A172 (cell line): ENCODE data around the gene TMEM125. TPM values are rescaled to one million over a fixed set of nuclear protein-coding genes. Genes with fewer than 3 reads are reported as not detected.

Source experiments
- DNase-seq: peaks from one replicate; pipeline ENCODE4 v3.0.0-alpha.2; 2015; ENCODE audit warnings: low spot score
- total RNA-seq: library from RNA; depleted of rRNA; stranded (reverse); fragments of >200 nt; shearing (Covaris generic); gene quantifications from 2 replicates; pipeline ENCODE4 v1.2.3, GENCODE V29; 2014; rRNA removed

TMEM125 gene
- not detected in 2 replicates for total RNA-seq

DNA sequence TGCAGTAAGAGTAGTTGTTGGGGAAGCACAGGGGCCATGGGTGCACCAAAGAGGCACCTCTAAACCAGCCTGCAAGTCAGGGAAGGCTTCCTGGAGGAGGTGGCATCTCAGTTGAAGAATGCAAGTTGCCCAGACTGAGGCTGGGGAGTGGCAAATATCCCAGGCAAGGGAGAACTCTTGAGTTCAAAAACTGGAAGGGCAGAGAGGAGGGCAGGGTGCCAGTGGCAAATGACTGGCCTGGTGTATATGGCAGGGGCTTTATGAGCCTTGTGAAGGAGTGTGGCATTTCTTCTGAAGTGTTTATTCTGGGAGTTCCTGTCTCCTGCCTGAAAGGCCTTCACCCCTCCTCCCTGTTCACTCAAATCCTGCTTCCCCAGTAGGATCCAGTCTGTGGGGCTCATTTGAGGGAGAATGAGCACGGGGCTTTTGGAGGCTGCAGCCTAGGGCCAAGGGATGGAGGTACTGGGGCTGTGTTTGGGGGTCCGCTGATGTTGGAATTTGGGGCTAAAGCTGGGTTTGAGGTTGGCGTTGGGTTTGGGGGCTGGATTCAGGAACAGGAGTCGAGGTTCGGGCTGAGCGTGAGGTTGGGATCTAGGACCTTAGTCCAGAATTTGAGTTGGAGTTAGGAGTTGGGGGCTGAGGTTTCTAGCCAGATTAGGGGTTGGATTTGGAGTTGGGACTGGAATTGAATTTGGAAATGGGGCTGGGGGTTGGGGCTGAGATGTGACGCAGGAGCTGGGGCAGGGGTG is at the start of gene TMEM125:
TSS of gene TMEM125 (plus strand) at position 357 of the 749 bp plus-strand sequence. CDS start 2,740 bp downstream, outside the sequence.
- no peak for DNase-seq

DNA sequence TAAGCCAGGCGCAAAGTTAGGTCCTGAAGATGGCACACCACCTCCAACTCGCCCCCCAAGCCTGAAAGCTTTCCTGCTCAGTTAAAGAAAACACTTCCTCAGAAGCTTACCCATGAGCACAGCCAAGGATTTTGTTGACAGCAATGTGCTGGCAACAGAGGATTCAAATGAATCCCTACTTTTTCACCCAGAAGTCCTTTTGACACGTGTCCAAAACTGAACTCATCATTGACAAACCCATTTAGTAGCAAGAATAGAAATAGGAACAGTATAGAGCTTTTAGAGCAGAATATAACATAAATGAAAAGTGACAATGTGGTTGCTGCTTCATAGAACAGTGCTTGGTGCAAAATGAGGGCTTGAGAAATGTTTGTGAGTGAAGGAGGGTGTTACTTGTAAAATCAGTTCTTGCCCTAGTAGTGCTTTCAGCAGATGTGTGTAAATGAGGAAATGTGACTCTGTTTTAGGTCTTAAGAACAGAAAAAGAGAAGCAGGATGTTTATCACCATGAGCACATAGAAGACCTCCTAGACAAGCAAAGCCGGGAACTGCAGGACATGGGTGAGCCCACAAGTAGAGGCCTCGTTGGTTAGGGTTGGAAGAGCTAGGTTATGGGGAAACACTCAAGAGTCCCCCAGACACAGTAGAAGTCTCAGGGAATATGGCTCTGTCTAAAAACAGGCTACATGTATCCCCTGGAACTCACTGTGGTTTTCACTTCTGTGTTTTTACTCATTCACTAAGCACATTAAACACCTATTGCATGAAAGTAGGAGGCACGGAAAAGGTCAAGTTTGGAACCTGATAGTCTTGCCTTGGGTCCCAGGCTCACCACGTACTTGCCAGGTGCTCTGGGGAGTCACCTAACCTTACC is 48.6 kb upstream of the TMEM125 start:
- DNase-seq: no peak

DNA sequence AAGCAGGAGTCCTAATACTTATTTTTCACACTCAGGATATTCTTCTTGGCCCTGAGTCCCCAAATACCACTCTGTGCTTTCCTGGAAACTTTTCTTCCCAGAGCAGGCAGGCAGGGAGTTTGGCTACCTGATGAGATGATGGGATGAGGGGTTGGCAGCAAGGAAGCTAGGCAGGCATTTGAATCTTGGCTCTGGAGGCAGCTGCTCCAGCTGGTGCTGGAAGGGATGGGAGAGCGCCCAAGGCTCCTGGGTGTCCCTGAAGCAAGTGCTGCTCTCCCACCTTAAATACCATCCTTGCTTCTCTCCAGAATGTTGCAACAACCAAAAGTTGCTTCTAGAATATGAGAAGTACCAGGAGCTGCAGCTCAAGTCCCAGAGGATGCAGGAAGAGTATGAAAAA is 48.0 kb upstream of the TMEM125 start:
- DNase-seq: no peak

DNA sequence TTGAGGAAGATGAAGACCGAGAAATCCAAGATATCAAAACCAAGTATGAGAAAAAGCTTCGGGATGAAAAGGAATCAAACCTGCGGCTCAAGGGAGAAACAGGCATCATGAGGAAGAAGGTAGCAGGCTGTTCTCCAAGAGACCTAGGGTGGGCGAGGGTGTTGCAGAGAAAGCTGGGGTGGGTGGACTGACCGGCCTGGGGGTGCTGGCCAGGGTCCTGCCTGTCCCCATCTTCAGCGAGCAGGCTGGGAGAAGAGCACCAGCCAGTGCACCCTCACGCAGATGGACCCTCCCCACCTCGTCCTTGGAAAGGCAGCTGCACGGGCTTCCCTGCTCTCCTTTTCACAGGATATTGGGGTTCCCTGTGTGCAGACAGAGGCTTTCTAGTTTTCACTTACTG is 46.9 kb upstream of the TMEM125 start:
- DNase-seq: no peak

DNA sequence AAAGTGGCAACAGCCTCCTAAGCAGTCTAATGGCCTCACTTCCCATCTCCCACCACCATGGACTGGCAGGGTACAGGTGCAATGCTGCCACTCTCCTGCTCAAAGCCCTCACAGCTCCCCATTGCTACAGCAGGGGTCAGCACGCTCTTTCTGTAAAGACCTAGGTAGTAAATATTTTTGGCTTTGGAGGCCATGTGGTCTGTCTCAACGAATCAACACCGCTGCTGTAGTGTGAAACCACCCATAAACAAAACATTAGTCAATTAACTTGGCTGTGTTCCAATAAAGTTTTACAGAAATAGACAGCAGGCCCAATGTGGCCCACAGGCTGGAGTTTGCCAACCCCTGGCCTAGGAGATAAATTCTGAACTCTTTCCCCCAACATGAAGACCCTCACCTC is 44.6 kb upstream of the TMEM125 start:
- peak; percentile 16 for DNase-seq

DNA sequence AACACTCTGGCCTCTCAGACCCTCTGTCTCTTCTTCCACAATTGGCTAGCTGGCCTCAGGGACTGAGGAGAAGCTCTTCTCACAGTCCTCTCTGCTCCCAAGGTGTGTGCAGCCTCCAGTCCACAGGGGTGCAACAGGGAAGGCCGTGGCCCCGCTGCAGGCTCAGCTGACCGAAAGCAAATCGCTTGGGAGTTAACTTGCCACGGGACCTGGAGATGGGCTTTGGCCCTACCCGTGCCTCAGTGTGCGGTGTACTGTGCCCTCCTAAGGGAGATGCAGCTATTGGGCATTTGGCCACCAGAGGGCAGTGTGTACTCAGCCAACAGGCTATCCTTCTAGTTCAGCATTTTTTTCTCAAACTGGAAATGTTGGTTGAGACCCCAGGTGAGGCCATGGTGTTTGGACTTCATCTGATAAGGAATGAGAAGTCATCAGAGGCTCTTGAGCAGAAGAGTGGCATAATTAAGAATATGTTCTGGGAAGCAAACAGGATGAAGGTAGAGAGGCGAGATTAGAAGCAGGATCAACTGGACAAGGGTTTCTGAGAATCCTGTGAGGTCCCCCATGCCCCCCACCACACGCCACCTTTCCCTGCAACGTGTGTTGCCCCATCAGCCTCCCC is 42.5 kb upstream of the TMEM125 start:
- peak; percentile 74 for DNase-seq

DNA sequence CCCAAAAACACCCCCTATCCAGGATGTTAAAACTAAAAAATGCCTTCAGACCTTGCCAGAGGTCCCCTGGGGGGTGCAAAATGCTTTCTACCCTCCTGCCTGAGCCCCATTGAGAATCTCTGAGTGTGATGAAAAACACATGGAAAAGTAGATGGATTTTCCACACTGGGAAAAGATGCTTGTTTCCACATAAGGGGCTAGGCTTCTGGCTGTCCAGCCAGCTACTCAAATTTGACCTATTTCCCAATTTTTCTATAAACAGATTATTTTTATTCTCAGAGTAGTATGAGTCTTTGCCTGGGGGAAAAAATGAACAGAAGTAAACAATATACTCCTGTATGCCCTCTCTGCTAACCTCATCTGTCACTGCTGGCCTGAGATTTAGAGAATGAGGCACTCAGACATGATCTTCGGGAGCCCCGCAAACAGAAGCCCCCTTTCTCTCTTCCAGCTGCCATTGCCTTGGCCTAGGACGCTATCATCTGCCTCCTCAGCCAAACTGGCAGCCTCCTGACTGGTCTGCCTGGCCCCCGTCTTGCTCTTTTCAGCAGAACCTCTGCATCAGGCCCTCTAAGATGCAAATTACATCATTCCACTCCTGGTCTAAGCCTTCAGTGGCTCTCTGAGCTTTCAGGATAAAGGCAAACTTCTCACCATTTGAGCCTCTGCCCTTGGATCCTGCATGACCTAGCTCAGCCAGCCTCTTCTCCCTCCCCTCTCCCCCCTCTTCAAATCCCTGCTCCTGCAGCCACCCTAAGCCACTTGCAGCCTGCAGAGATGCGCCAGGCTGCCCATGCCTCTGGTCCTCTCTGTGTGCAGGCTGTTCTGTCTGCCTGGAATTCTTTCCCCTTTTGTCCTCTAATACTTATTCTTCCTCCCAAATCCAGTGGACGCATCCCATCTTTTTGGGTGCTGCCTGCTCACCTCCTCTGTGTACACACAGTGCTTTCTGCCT is 39.7 kb upstream of the TMEM125 start:
- DNase-seq: no peak

DNA sequence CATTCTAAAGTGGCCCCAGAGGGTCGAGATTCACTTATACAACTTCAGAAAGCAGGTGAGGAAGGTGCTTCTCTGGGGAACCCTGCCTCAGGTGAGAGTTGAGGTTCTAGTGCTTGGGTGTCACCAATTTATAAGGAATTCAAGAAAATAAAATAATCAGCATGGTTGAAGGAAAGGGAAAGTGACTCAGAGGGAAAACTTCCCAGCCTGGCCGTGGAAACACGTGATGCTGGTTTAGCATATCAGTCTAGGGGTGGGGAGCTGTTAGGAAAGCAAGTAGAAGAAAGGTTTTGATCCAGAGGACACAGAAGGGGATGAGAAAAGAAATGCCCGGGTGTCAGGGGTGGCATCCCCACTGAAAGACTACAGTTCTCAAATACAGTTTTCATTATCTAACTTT is 37.7 kb upstream of the TMEM125 start:
- peak; percentile 79 for DNase-seq

DNA sequence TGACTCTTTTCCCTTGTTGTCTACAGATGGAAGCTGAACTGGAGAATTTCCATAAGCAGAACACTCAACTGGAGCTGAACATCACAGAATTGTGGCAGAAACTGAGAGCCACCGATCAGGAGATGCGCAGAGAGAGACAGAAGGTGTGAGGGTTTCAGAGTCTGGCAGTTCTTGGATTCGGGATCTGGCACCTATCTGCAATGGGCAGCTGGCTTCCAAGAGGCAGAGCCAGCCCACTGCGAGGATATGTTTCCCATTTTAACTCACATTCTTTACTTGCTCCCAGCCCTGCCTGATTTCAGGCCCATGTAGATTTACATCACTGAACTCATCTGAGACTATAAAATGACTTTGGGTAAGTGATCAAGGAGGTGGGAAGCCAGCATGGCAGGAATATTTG is 37.3 kb upstream of the TMEM125 start:
- DNase-seq: no peak

DNA sequence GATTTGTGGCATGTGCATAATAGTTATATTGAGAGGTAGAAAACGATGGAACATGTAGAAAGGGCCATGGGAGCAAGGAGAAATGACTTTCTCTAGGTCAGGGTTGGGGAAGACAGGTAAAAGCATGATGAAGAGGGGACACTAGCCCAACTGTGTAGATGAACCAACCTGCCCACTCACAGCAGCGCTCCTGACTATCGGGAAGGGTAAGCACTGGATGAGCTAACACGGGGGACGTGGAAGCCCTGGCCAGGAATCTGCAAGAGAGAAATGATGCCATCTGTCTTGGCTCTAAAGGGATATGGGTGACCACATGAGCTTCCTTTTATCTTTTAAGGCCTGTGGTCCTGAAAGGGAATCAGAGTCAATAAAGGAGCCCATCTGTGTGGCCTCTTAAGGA is 36.2 kb upstream of the TMEM125 start:
- no peak for DNase-seq

DNA sequence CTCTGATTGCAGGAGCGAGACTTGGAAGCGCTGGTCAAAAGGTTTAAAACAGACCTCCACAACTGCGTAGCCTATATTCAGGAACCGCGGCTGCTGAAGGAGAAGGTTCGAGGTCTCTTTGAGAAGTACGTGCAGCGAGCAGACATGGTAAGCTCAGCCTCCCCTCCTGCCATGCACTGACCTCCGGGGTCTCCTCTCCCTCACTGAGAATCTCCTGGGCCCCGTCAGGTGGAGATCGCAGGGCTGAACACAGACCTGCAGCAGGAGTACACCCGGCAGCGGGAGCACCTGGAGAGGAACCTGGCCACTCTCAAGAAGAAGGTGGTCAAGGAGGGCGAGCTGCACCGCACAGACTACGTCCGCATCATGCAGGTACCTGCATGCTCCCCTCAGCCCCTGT is 35.5 kb upstream of the TMEM125 start:
- DNase-seq: no peak

DNA sequence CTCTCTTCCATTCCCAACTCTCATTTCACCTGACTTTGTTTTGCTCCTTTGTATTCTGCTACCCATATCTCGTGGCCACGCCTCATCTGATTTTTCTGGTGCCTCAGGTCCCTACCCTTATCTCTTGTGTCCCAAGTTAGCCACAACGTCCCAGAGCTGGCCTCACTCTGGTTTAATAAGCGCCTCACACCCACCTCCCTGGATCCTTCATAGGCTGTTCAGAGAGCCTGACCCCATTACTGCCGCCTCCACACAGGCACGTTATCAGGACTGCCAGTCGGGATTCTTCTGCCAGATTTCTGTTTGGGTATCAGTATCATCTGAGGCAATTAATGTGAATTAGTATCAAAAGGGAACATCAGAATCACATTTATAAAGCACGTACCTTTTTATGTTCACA is 34.7 kb upstream of the TMEM125 start:
- DNase-seq: no peak

DNA sequence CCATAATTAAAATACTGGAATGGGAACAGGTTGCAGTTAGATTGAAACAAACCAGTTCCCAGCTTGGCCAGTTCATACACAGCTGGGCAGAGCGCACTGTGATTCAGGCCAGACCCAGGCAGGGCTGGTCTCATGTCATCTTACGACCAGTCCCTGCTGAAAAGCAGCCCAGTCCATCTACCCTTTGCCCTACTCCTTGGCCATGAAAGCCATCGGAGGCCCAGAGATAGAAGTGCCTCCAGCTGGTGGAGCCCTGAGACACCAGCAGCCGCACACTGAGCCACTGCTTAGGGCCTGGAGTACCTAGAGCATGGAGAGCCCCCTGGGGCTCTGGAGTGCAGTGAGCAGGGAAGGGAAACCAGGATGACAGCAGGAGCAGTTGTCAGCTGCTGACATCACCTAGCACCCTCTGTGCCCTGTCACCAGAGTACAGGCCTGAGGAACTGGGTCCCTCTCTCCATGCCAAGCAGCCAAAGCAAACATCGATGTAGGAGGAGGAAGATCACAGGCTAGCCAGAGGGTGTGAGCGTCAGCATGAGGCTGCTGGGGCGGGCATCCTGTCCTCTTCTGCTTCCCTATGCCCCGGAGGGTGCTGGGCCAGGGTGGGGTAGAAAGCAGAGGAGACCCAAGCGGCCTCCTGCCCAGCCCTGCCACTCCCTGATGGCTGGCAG is 34.2 kb upstream of the TMEM125 start:
- no peak for DNase-seq

DNA sequence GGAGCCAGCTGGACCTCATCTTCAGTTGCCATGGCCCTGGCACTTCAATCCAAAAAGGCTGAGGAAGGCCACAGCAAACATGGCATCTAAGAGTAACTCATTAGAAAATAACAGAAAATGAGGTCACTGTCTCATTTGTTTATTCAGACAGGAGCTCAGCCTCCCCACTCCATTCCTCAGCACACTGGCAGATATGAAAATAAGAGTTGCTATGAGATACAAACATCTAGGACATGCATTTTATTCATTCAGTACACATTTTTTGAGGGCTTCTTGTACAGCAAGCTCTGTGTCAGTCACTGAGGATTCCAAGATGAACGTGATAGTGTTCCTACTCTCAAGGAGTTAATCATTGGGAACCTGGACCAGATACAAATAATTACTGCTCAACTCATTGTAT is 32.7 kb upstream of the TMEM125 start:
- DNase-seq: no peak

DNA sequence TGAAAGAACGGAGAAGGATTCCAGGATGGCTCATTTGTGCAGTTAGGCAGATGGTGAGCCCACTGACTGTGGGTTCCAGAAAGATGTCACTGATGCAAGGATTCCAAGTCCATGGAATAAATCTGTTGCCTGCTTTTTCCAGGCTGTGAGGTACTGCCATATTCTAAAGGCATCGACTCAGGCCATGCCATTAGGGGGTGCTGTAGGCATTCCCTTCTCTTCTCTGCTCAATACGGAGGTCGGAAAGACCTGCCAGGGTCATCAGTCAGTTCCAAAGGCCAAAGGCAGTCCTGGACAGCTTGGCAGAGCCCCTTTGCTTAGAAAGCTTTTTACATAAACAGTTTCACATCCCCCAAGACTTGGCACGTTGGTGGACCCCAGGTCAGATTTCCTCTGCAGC is 31.7 kb upstream of the TMEM125 start:
- peak; percentile 64 for DNase-seq

DNA sequence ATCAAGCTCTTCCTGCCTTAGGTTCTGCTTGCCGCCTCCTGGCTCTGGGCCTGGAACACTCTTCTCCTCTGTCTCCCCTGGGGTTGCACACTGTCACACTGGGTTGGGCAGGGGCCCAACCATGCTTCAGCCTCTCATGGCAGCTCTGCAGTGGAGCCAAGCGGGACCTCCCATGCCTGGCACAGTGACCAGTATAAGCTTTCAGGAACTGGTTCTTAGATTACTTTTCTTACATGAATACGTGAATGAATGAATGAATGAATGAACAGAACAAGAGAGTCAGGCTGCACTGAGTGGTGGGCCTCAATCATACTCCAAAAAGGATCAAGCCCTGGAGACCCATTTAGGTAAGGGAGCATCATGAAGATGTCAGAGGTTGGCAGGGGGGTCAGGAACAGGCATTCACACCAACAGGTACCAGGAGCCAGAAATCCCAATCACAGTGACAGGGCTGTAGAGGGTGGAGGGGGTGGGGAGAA is 30.8 kb upstream of the TMEM125 start:
- DNase-seq: no peak

DNA sequence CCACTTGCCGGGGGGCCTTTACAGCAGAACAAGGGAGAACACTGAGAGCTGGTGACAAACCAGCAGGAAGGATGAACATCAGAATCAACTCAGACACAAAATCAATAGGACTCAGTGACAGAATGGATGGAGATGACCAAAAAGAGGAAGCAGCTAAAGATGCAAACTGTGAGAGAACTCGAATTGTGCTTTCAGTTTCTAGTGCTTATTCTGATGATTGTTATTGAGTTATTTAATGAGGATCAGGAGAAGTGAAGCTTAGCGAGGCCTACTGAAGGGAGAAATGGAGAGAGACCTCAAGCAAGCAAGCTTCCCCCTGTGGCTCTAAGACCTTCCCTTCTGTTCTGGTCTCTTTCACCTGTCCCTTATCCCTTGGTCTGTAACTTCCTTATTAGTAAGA is 30.3 kb upstream of the TMEM125 start:
- no peak for DNase-seq

DNA sequence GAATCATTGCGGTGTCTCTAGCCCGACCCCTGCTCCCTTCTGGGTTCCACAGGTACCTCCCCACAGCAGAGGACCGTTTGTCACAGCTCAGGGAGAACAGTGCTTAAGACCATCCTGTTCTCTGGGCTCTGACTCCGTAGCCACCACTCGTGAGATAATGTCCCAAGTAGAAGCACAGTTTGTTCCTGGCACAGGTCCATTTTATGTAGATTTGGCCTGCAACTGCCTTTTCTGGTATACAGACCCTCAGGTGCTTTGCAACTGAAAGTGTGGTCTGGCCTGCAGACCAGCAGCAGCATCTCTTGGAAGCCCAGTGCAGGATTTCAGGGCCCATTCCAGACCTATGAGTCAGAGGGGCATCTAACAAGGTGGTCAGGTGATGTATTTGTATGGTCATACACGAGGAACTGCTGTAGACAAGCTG is 28.4 kb upstream of the TMEM125 start:
- DNase-seq: peak; percentile 72

DNA sequence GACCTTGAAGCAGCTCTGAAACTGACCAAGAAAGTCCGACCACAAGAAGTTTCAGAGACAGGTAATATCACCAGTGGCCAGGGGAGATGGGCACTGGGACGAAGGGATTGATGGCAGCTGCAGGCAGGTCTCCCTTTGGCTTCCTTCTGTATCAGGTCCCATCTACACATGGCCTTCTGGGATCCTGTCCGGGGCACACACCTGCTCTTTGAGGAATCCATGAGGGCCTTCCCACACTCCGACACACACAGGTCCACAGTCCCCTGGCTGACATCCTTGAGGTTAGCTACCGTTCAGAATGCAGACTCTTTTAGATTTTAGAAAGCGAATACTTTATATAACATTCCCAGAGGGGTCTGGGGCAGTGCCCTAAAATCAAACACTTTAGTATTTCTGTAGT is 26.5 kb upstream of the TMEM125 start:
- no peak for DNase-seq

DNA sequence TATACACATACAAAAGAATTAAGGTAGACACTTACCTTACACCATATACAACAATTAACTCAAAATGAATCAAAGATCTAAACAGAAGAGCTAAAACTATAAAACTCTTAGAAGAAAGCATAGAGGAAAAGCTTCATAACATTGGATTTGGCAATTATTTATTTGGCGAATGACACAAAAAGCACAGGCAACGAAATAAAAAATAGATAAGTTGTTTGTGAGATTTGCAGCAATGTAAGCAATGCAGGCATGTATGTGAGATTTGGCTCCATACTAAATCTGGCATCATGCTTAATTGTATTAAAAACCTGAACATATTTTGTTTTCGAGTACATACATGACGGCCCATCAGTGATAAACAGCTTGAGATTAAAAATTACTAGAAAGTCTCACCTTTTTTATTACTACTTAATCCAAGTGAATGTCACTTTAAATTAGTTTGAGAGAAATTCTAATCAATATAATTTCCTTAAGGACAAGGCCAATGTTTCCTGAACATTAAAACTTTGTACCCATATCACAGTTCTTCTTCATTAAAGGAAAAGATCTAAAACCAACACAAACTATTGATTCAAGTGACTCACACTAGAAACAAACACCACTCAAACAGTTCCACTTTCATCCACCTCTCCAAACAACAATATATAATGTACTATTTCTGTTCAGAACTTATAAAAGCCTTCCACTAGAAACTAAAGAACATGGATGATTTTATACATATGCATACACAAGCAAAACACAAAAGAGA is 23.1 kb upstream of the TMEM125 start:
- no peak for DNase-seq
